Stimulated activated CD8-positive, alpha-beta memory T cell treated with anti-CD3 and anti-CD28 coated beads, Interleukin-12 subunit alpha, Interleukin-12 subunit beta, amount 100 ng/mL, for 4 hours (primary cell): ENCODE data around the gene DDX54.

Experiments used
- DNase-seq: peaks from one replicate; pipeline ENCODE4 v3.0.0-alpha.2; 2020; ENCODE audit warnings: low read depth

DDX54 gene

GRCh38 chr12:113185180-113186032, at the start of gene DDX54, which contains the start of gene RITA1:
Gene DDX54, minus strand, starts transcription at chr12:113185478. Its CDS starts 27 bp downstream, at chr12:113185451.
Gene RITA1, plus strand, starts transcription at chr12:113185721. Its CDS starts 1,026 bp downstream, at chr12:113186747.
- peak; percentile 72 for DNase-seq

- DNase-seq = no peak
Measured at GRCh38 chr12:113234483-113234882, 49.2 kb upstream of the DDX54 start.

GRCh38 chr12:113233967-113234366, 48.7 kb upstream of the DDX54 start:
- DNase-seq = no peak

GRCh38 chr12:113232840-113233585, 47.7 kb upstream of the DDX54 start:
- DNase-seq = peak; percentile 35

GRCh38 chr12:113232089-113232839, 47.0 kb upstream of the DDX54 start:
- no peak for DNase-seq

- no peak for DNase-seq
Measured at GRCh38 chr12:113231235-113232088, 46.2 kb upstream of the DDX54 start.

- DNase-seq = no peak
Measured at GRCh38 chr12:113230315-113231234, 45.3 kb upstream of the DDX54 start.

GRCh38 chr12:113228394-113229028, 43.2 kb upstream of the DDX54 start:
- no peak for DNase-seq

GRCh38 chr12:113227686-113228391, 42.6 kb upstream of the DDX54 start:
- no peak for DNase-seq

GRCh38 chr12:113226696-113227568, 41.7 kb upstream of the DDX54 start:
- no peak for DNase-seq

GRCh38 chr12:113224955-113225354, 39.7 kb upstream of the DDX54 start:
- DNase-seq = no peak

GRCh38 chr12:113222730-113223531, 37.7 kb upstream of the DDX54 start:
- no peak for DNase-seq

- DNase-seq = no peak
Measured at GRCh38 chr12:113221997-113222729, 36.9 kb upstream of the DDX54 start.

GRCh38 chr12:113221181-113221996, 36.1 kb upstream of the DDX54 start, which contains the start of gene TPCN1:
Gene TPCN1, plus strand, starts transcription at chr12:113221464. Its CDS starts 5,389 bp downstream, at chr12:113226853.
- DNase-seq = peak; percentile 96

GRCh38 chr12:113220593-113221180, 35.4 kb upstream of the DDX54 start:
- DNase-seq = no peak
